Fibroblast of lung (primary cell): ENCODE data around the gene HPN. TPM values are rescaled to one million over a fixed set of nuclear protein-coding genes. Genes with fewer than 3 reads are reported as not detected.
"Not testable (repeated sequence)": the region's sequence is repeated elsewhere in the genome, so short reads cannot be mapped to it uniquely, and the experiment has no call there.

Experiments used
- DNase-seq, 2 donors: peaks; one replicate each; pipeline versions ENCODE4 v3.0.0 to v3.0.0-alpha.2; 2010; ENCODE audit warnings: low read depth in 2 of 2
- H2AFZ ChIP-seq: 2 replicates; pipeline ENCODE4 v1.5.1; 2012; ENCODE audit warnings: low read length, control low read depth, inconsistent platforms
- H3K27ac ChIP-seq: 2 replicates; pipeline ENCODE4 v1.5.1; 2011; ENCODE audit warnings: low read length, control low read depth; ENCODE audit not compliant: insufficient read depth
- H3K27me3 ChIP-seq: 2 replicates; pipeline ENCODE4 v1.5.1; 2011; ENCODE audit warnings: mild to moderate bottlenecking, low read length; ENCODE audit not compliant: control insufficient read depth, insufficient read depth
- H3K36me3 ChIP-seq: 2 replicates; pipeline ENCODE4 v1.5.1; 2011; ENCODE audit warnings: low read length; ENCODE audit not compliant: control insufficient read depth, insufficient read depth
- H3K4me1 ChIP-seq: 2 replicates; pipeline ENCODE4 v1.5.1; 2011; ENCODE audit warnings: low read length; ENCODE audit not compliant: control insufficient read depth, insufficient read depth; ENCODE audit errors: extremely low read depth
- H3K4me2 ChIP-seq: 2 replicates; pipeline ENCODE4 v1.5.1; 2011; ENCODE audit warnings: low read length, control low read depth; ENCODE audit not compliant: insufficient read depth; ENCODE audit errors: extremely low read depth
- H3K4me3 ChIP-seq, 4 experiments: fragments of 200-600 bp in 1 of 4; sonication (generic) in 1 of 4; replicated peaks in 1 of 4; 2 replicates each; pipeline ENCODE4 v1.5.1; 2011 to 2016; ENCODE audit warnings: low read length in 4 of 4, low read depth in 3 of 4, mild to moderate bottlenecking in 3 of 4, control low read depth in 2 of 4, inconsistent platforms in 1 of 4, mixed read lengths in 1 of 4; ENCODE audit not compliant: insufficient read depth in 1 of 4; ENCODE audit errors: control extremely low read depth in 1 of 4
- H3K79me2 ChIP-seq: 2 replicates; pipeline ENCODE4 v1.5.1; 2012; ENCODE audit warnings: mild to moderate bottlenecking, low read length, inconsistent platforms; ENCODE audit not compliant: control insufficient read depth, insufficient read depth
- H3K9ac ChIP-seq: 2 replicates; pipeline ENCODE4 v1.5.1; 2011; ENCODE audit warnings: mild to moderate bottlenecking, low read length, control low read depth; ENCODE audit not compliant: insufficient read depth
- H3K9me3 ChIP-seq: 2 replicates; pipeline ENCODE4 v1.5.1; 2012; ENCODE audit warnings: low read depth, low read length; ENCODE audit not compliant: control insufficient read depth, insufficient read depth
- H4K20me1 ChIP-seq: 2 replicates; pipeline ENCODE4 v1.5.1; 2011; ENCODE audit warnings: low read length; ENCODE audit not compliant: control insufficient read depth, insufficient read depth; ENCODE audit errors: extremely low read depth
- EZH2 ChIP-seq: IDR thresholded peaks from 2 replicates; pipeline ENCODE4 v1.5.1; 2012; ENCODE audit warnings: low read length, control low read depth, mild to moderate bottlenecking; ENCODE audit errors: missing control alignments
- polyA plus RNA-seq, 2 donors: library from polyadenylated mRNA; depleted of rRNA in 1 of 2; stranded (reverse) in 1 of 2; unstranded in 1 of 2; fragments of >200 nt; gene quantifications; 2 replicates each; pipeline ENCODE4 v1.2.1, GENCODE V29; 2011 to 2012; ENCODE audit warnings: missing spikeins in 1 of 2
- total RNA-seq: library from RNA; depleted of rRNA; stranded (reverse); fragments of >200 nt; gene quantifications from 2 replicates; pipeline ENCODE4 v1.2.1, GENCODE V29; 2014
- TF ChIP-seq, protein P1 (sequence below), 2 donors: IDR thresholded peaks in 1 of 2; conservative IDR thresholded peaks in 1 of 2; 1 replicate in 1 of 2; 2 replicates in 1 of 2; pipeline ENCODE4 v1.5.1; 2011 to 2012; ENCODE audit warnings: low read length in 2 of 2, control low read depth in 1 of 2, inconsistent platforms in 1 of 2, low read depth in 1 of 2, mild to moderate bottlenecking in 1 of 2

HPN gene
- total and polyA plus RNA-seq, 2 donors (not counting 1 experiment from before 2014, with no cell fraction given): 0.33 TPM; not detected in 1

DNA sequence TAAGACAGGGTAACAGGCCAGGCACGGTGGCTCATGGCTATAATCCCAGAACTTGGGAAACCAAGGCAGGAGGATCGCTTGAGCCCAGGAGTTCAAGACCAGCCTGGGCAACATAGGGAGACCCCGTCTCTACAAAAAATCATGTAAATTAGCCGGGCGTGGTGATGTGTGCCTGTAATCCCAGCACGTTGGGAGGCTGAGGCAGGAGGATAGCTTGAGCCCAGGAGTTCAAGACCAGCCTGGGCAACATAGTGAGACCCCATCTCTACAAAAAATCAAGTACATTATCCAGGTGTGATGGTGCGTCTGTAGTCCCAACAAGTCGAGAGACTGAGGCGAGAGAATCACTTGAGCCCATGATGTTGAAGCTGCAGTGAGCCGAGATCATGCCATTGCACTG is 62.1 kb downstream of the HPN start:
- not testable (repeated sequence) for H3K4me3 ChIP-seq, H3K9ac ChIP-seq, H3K79me2 ChIP-seq, H4K20me1 ChIP-seq, H3K4me2 ChIP-seq, H3K27ac ChIP-seq, H3K36me3 ChIP-seq, H3K27me3 ChIP-seq, H3K4me1 ChIP-seq, H2AFZ ChIP-seq, DNase-seq, H3K9me3 ChIP-seq

DNA sequence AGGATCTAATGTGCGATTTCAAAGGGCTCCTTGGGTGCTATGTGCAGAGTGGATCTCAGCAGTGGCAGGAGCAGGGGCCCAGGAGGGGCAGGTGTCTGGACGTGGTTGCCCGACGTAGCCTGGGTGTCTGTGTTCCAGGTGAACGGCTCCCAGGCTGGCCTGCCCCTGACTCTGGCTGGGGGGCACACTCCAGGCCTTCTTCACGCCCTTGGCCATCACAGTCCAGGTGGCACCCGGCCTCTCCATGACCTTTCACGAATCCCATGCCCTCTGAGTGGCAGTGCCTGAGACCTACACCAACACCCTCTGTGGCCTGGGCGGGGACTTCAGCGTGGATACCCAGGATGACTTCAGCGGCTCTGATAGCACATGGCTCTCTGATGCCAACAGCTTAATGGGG is 62.8 kb downstream of the HPN start:
- H3K9ac ChIP-seq: no peak overlapping the region
- no peak overlapping the region for H3K4me2 ChIP-seq
- H2AFZ ChIP-seq: no peak overlapping the region
- TF ChIP-seq EZH2: no peak
- TF ChIP-seq, protein P1, sequence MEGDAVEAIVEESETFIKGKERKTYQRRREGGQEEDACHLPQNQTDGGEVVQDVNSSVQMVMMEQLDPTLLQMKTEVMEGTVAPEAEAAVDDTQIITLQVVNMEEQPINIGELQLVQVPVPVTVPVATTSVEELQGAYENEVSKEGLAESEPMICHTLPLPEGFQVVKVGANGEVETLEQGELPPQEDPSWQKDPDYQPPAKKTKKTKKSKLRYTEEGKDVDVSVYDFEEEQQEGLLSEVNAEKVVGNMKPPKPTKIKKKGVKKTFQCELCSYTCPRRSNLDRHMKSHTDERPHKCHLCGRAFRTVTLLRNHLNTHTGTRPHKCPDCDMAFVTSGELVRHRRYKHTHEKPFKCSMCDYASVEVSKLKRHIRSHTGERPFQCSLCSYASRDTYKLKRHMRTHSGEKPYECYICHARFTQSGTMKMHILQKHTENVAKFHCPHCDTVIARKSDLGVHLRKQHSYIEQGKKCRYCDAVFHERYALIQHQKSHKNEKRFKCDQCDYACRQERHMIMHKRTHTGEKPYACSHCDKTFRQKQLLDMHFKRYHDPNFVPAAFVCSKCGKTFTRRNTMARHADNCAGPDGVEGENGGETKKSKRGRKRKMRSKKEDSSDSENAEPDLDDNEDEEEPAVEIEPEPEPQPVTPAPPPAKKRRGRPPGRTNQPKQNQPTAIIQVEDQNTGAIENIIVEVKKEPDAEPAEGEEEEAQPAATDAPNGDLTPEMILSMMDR (conservative IDR thresholded peaks at IDR 0.05 in 1 of 2, IDR thresholded peaks at IDR 0.05 in 1 of 2; ENCODE audit: low read depth in 1 of 2, low read length in 2 of 2): no peak
- no peak overlapping the region for H3K27ac ChIP-seq
- H3K27me3 ChIP-seq: no peaks in the 10 kb centered on the region
- no peaks in the 10 kb centered on the region for H4K20me1 ChIP-seq
- H3K36me3 ChIP-seq: no peaks in the 10 kb centered on the region
- no peaks in the 10 kb centered on the region for H3K4me1 ChIP-seq
- DNase-seq: no peak
- no peaks in the 10 kb centered on the region for H3K79me2 ChIP-seq
- no peak overlapping the region for H3K4me3 ChIP-seq
- no peaks in the 10 kb centered on the region for H3K9me3 ChIP-seq

DNA sequence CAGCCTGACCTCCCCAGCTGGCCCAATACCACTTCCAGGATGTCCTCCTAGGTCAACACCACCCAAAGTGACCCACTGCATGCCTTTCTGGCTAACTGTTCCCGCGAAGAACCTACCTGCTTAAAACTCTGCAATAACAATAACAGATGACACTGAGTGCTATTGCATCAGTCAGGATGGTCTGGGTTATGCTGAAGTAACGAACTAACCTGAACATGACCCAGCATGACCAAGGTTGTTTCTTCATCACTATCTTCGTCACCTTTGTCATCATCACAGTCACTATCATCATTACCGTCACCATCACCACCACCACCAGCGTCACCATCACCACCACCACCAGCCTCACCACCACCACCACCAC is 63.5 kb downstream of the HPN start:
- Histone ChIP-seq H3K4me2 (no peak overlapping the region), H4K20me1 (no peaks in the 10 kb centered on the region), H3K27ac (no peak overlapping the region), H2AFZ (no peak overlapping the region), H3K27me3 (no peaks in the 10 kb centered on the region), H3K9ac (no peak overlapping the region), H3K4me3 (no peak overlapping the region), H3K36me3 (no peaks in the 10 kb centered on the region), H3K9me3 (no peaks in the 10 kb centered on the region), H3K4me1 (no peaks in the 10 kb centered on the region), H3K79me2 (no peaks in the 10 kb centered on the region)
- TF ChIP-seq, protein P1 (conservative IDR thresholded peaks at IDR 0.05 in 1 of 2, IDR thresholded peaks at IDR 0.05 in 1 of 2; ENCODE audit: low read depth in 1 of 2, low read length in 2 of 2): no peak
- no peak for TF ChIP-seq EZH2
- DNase-seq: no peak
